MM.1S (cell line): Measurements from ENCODE around the gene ZNF568.

Source experiments
- CTCF ChIP-seq: fragments of 300-600 bp; sonication (generic); IDR thresholded peaks from 2 replicates; pipeline ENCODE4 v1.5.1; 2016; ENCODE audit warnings: antibody characterized with exemption, low read length, mixed read lengths
- EZH2 ChIP-seq: fragments of 300-600 bp; sonication (generic); optimal IDR thresholded peaks from 2 replicates; pipeline ENCODE3; 2017; ENCODE audit warnings: low read depth, mild to moderate bottlenecking, antibody characterized with exemption, low read length, mixed read lengths
- EZH2phosphoT487 ChIP-seq: fragments of 300-600 bp; sonication (generic); IDR thresholded peaks from 2 replicates; pipeline ENCODE4 v1.6.1; 2018; ENCODE audit warnings: antibody characterized with exemption, low read length

GRCh38 chr19:36963280-36963679 lies 47.1 kb downstream of the ZNF568 start:
- no peak for TF ChIP-seq CTCF
- TF ChIP-seq EZH2, result no peak
- no peak for TF ChIP-seq EZH2phosphoT487
